Measurements from ENCODE around the gene ZNF750. TPM values are rescaled to one million over a fixed set of nuclear protein-coding genes. Genes with fewer than 3 reads are reported as not detected.

Gene ZNF750
- total RNA-seq, 6 experiments from 2014 or later: not detected

GRCh38 chr17:82782657-82783207 is 57.1 kb downstream of the ZNF750 start:
- DNase-seq: no peak
- Histone ChIP-seq H3K36me3 (peaks cover 0 to 5% (median under 1%) of the 10 kb centered on the region in 4 donors), H3K4me3 (no peak overlapping the region), H3K27ac (no peak overlapping the region), H3K9me3 (no peaks in the 10 kb centered on the region), H3K27me3 (no peaks in the 10 kb centered on the region), H3K4me1 (no peaks in the 10 kb centered on the region)
- TF ChIP-seq, protein P1, sequence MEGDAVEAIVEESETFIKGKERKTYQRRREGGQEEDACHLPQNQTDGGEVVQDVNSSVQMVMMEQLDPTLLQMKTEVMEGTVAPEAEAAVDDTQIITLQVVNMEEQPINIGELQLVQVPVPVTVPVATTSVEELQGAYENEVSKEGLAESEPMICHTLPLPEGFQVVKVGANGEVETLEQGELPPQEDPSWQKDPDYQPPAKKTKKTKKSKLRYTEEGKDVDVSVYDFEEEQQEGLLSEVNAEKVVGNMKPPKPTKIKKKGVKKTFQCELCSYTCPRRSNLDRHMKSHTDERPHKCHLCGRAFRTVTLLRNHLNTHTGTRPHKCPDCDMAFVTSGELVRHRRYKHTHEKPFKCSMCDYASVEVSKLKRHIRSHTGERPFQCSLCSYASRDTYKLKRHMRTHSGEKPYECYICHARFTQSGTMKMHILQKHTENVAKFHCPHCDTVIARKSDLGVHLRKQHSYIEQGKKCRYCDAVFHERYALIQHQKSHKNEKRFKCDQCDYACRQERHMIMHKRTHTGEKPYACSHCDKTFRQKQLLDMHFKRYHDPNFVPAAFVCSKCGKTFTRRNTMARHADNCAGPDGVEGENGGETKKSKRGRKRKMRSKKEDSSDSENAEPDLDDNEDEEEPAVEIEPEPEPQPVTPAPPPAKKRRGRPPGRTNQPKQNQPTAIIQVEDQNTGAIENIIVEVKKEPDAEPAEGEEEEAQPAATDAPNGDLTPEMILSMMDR (IDR thresholded peaks at IDR 0.05): no peak
- no peak for TF ChIP-seq POLR2A (IDR thresholded peaks at IDR 0.05)
- ATAC-seq: peak in 2 of 4 donors; percentile 17 to 26
- WGBS (ENCODE audit: insufficient coverage, low coverage, low lambda C conversion rate, missing lambda C conversion rate): 77% methylated on average over 27 of the region's 42 CpGs
- intact Hi-C loops (cut with DNase I): loop anchor here (10.0 kb wide), 2 partner anchors 122 to 132 kb away; no protein-coding TSS in a partner anchor

- Histone ChIP-seq H3K36me3 (peaks cover 0 to 5% (median under 1%) of the 10 kb centered on the region in 4 donors), H3K9me3 (no peaks in the 10 kb centered on the region), H3K4me3 (no peak overlapping the region), H3K4me1 (no peaks in the 10 kb centered on the region), H3K27me3 (no peaks in the 10 kb centered on the region), H3K27ac (no peak overlapping the region)
- intact Hi-C loops (cut with DNase I): loop anchor here (10.0 kb wide), 2 partner anchors 123 to 133 kb away; no protein-coding TSS in a partner anchor
- WGBS (ENCODE audit: insufficient coverage, low coverage, low lambda C conversion rate, missing lambda C conversion rate): 2% methylated on average over 7 of the region's 8 CpGs
- TF ChIP-seq POLR2A (IDR thresholded peaks at IDR 0.05): no peak
- TF ChIP-seq, protein P1 (IDR thresholded peaks at IDR 0.05): peak; percentile 95 to 98 (median 96)
- ATAC-seq (peak; percentile 94 to 99 (median 97)), DNase-seq (peak; percentile 81 to 85 (median 81))
These were observed 57.9 kb downstream of the ZNF750 start for GRCh38 chr17:82781894-82782274.

GRCh38 chr17:82780971-82781893 is 58.6 kb downstream of the ZNF750 start:
- H3K4me3 ChIP-seq: no peak overlapping the region
- DNase-seq (no peak), ATAC-seq (peak in 2 of 4 donors; percentile 24 to 33)
- H3K36me3 ChIP-seq: peaks cover 0 to 5% (median under 1%) of the 10 kb centered on the region in 4 donors
- H3K27ac ChIP-seq: no peak overlapping the region
- no peaks in the 10 kb centered on the region for H3K27me3 ChIP-seq
- no peaks in the 10 kb centered on the region for H3K4me1 ChIP-seq
- TF ChIP-seq, protein P1 (IDR thresholded peaks at IDR 0.05): no peak
- 83% methylated on average over 7 of the region's 27 CpGs for WGBS (ENCODE audit: insufficient coverage, low coverage, low lambda C conversion rate, missing lambda C conversion rate)
- no peaks in the 10 kb centered on the region for H3K9me3 ChIP-seq
- intact Hi-C loops (cut with DNase I): loop anchor here (10.0 kb wide), 2 partner anchors 124 to 134 kb away; no protein-coding TSS in a partner anchor

DNA sequence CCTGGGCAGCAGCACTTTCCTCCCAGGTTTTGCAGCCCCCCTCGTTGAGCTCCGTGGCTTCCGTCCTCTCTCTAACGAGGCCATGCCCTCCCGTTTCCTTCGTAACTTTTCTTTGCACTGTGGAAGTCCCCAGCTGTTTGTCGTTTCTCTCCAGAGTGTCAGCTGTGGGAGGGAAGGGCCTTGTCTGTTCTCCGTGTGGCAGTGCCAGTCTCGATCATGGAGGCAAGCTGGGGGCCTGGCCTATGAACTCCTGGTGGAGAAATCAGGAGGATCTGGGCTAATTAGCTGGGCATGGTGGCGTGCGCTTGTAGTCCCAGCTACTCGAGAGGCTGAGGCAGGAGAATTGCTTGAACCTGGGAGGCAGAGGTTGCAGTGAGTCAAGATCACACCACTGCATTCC is 59.6 kb downstream of the ZNF750 start:
- Histone ChIP-seq H3K36me3 (peaks cover 0 to 5% (median under 1%) of the 10 kb centered on the region in 4 donors), H3K27ac (no peak overlapping the region), H3K9me3 (no peaks in the 10 kb centered on the region), H3K27me3 (no peaks in the 10 kb centered on the region), H3K4me3 (no peak overlapping the region), H3K4me1 (no peaks in the 10 kb centered on the region)
- no peak for DNase-seq
- WGBS (ENCODE audit: insufficient coverage, low coverage, low lambda C conversion rate, missing lambda C conversion rate): 87% methylated on average over 5 of the region's 12 CpGs
- intact Hi-C loops (cut with DNase I): loop anchor here (10.0 kb wide), 2 partner anchors 125 to 135 kb away; no protein-coding TSS in a partner anchor
- TF ChIP-seq POLR2A (IDR thresholded peaks at IDR 0.05): no peak
- TF ChIP-seq, protein P1 (IDR thresholded peaks at IDR 0.05): no peak
- no peak for ATAC-seq
